Dermis microvascular lymphatic vessel endothelial cell (primary cell): Measurements from ENCODE around the gene LPO. TPM values are rescaled to one million over a fixed set of nuclear protein-coding genes. Genes with fewer than 3 reads are reported as not detected.

Experiments used
- DNase-seq, 2 donors: peaks; one replicate each; pipeline versions ENCODE4 v3.0.0 to v3.0.0-alpha.2; 2010; ENCODE audit warnings: low read depth in 2 of 2
- total RNA-seq: library from RNA; depleted of rRNA; stranded (reverse); fragments of >200 nt; gene quantifications from 2 replicates; pipeline ENCODE4 v1.2.1, GENCODE V29; 2014

The LPO gene
- total RNA-seq, 1 donor from 2014 or later, result not detected

- DNase-seq, result peak in 1 of 2 donors; percentile 38
Observed at GRCh38 chr17:58317421-58318064, 79.2 kb downstream of the LPO start.

DNA sequence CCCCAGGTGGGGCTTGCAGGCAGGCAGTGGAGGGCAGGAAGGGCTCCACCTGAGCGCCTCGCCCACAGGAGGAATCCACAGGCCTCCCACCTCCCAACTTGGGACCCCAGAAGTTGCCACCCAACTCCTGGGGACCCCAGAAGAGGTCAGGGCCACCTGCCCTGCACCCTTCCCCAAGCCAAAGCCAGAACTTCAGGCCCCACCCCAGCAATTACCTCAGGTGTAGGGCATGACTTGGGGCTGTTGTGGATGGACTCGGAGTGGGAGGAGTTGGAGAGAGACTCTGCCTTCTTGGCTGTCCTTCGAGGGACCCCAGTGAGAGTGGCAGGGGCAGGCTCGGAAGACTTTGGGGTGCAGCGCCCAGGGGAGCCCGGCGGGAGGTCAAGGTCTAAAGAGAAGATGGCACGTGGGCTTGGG lies 79.7 kb downstream of the LPO start:
- DNase-seq, result no peak

Other genes with a start within 250 kb of the LPO start
- gene SRSF1, start 231.3 kb upstream of the LPO start, total RNA-seq, result 329 and 461 TPM in 2 replicates
- gene DYNLL2, start 155.2 kb upstream of the LPO start, total RNA-seq, result 10.1 and 10.9 TPM in 2 replicates
- not detected in 2 replicates for gene OR4D1, start 90.2 kb upstream of the LPO start, total RNA-seq
- not detected in 2 replicates for gene OR4D2, start 71.6 kb upstream of the LPO start, total RNA-seq
- not detected in 2 replicates for gene EPX, start 45.9 kb upstream of the LPO start, total RNA-seq
- gene MKS1, start 19.3 kb upstream of the LPO start, total RNA-seq, result 11.8 and 12.7 TPM in 2 replicates
- under 0.01 TPM in 1 of 2 replicates, not detected in the other for gene MPO, start 42.4 kb downstream of the LPO start, total RNA-seq
- gene TSPOAP1, start 90.2 kb downstream of the LPO start, total RNA-seq, result 0.13 TPM in 1 of 2 replicates, not detected in the other
- gene SUPT4H1, start 113.6 kb downstream of the LPO start, total RNA-seq, result 49.8 and 56.8 TPM in 2 replicates
- gene RNF43, start 178.9 kb downstream of the LPO start, total RNA-seq, result under 0.01 TPM in 1 of 2 replicates, not detected in the other
- under 0.01 TPM in 1 of 2 replicates, not detected in the other for gene HSF5, start 249.8 kb downstream of the LPO start, total RNA-seq